ENCODE results near the gene NR2E1. TPM values are rescaled to one million over a fixed set of nuclear protein-coding genes. Genes with fewer than 3 reads are reported as not detected.

NR2E1 gene
- total RNA-seq (not detected), total RNA-seq (0 reads per million in 2 donors)

DNA sequence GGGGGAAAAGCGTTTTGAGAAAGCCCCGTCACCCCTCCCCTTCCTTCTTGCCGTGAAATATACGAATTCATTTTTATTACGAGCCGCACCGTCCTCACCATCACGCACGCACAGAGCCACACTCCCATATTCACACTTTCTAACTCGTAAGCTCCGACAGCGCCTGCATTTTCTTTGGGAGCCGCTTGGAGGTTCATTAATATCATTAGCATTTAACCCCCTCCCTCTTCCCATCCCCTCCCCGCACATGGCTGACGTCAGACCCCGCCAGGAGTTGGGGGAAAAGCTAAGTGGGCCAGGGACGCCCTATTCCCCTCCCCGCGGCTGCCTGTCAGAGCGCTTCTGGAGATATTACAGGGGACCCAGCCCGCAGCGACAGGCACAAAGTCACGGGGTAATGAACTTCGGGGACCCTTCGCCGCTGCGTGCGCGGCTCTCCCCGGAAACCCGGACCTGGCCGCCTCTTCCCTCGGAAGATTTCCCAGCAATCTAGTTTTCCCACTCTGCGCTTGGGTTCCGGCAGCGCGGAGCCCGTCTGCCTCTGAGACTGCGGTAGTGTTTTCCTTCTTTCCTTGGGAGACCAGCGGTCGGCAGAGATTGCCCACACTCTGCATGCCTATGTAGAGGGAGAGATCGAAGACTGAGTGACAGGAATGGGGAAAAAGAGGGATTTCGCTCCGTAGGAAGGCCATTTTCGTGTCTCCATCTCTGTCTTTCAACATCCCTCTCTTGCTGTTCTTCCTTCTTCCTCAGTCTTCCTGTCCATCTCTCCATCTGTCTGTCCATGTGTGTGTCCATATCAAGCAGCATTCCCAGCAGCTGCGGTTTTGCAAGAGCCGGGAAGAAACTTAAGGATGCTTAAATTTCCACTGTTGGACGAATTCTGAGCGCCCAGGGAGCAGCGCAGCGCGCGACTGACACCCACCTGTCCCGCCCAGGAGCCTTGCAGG is at the start of gene NR2E1:
Gene NR2E1 (plus strand): TSS at position 309 of the 950 bp plus-strand sequence. CDS start 744 bp downstream, outside the sequence.
- Mint-ChIP-seq H3K4me1 (peaks cover 30% of the 10 kb centered on the region), H3K27me3 (peaks cover 94% of the 10 kb centered on the region), H3K4me3 (peak within 1 kb of the TSS; percentile 72), H3K36me3 (ENCODE audit: low read depth) (no peaks in the 10 kb centered on the region), H3K27ac (no peak within 1 kb of the TSS)
- H3K9me3 ChIP-seq (ENCODE audit: control insufficient read depth, low read length, poor library complexity, severe bottlenecking): no peaks in the 10 kb centered on the region
- DNase-seq (no peak), ATAC-seq (no peak)

DNA sequence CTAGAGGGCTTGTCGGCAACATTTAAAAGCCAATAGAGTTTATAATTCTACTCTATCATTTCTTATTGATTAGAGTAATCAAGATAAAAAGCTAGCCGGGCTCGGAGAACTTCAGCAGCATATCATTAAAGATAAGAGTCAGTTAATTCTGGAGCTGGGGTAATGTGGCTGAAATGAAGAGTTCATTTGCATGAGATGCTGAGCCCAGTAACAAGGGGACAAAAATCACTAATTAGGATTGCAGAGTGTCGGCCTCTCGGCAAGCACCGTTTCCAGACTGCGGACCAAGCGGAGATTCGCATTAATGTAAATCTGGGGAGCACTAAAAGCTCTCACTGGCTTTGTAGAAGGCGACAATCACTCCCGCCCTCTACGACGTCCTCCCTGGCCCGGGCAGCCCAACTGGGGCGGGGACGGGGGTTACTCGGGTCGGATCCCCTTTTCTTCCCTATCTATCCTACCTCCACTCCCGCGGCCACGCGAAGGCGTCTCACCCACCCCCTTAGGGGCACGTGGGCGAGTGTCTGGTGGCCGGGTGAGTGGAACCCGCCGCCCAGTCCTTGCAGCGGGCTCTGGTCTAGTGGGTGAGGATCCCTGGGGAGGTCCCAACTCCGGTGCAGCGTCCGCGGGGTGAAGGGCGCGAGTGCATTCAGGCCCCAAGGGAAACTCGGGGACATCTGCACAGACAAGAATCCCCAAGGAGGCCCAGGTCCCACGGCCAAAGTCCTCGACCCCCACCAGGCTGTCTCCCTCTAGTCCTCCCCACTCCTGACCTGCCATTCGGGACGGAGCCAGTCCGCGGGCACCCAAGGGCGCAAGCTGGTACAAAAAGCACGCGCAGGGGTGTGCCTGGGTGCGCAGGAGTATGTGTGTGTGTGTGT is 49.0 kb upstream of the NR2E1 start:
- Mint-ChIP-seq H3K4me1 (peaks cover 39% of the 10 kb centered on the region), H3K27me3 (peaks cover 87% of the 10 kb centered on the region), H3K27ac (no peak overlapping the region), H3K36me3 (ENCODE audit: low read depth) (peaks cover 18% of the 10 kb centered on the region), H3K4me3 (peak overlapping the region; percentile 97)
- DNase-seq: no peak
- ATAC-seq: no peak
- no peaks in the 10 kb centered on the region for H3K9me3 ChIP-seq (ENCODE audit: control insufficient read depth, low read length, poor library complexity, severe bottlenecking)

DNA sequence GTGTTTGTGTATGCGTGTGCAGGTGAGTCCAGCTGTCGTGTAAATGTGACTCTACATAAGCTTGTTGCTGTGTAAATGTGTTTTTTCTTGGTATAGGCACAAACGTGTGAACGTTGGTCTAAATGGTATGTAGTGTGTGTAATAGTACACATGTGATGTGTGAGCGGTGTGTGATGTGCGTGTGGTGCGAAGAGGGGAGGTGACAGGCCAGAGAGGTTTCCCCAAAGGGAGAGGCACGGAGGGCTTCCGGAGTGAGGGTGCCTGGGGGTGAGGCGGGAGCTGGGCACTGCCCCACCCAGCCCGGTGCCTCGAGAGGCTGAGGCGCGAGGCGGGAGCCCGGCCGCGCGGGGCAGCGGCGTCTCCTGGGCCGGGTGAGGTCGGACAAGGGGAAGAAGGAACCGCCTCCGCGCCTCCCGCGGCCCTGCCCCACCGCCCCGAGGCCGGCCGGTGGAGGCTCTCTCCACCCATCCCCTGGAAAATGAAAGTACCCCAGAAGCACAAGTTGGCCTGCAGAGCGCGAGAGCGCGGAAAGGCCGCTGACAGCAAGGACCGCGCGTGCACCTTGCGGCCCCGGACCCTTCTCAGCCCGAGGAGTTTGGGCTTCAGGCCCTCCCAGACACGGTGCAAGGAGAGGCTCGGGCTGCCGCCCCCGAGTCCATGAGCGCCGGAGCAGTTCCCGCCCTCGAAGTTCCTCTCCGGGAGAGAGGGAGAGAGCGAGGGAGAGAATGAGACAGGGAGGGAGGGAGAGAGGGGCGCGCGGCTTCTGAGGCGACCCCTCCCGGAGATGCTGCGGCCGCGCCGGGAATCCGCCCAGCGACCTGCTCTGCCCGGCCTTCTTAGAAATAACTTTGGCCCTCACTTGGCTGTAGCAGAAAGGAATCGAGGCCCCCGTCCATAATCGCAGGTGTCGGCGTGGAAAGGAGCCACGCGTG is 48.1 kb upstream of the NR2E1 start:
- ATAC-seq: peak; percentile 47
- Mint-ChIP-seq H3K36me3 (ENCODE audit: low read depth) (peaks cover 15% of the 10 kb centered on the region), H3K4me1 (peaks cover 39% of the 10 kb centered on the region), H3K4me3 (peak overlapping the region; percentile 97), H3K27ac (no peak overlapping the region), H3K27me3 (peaks cover 86% of the 10 kb centered on the region)
- no peak for DNase-seq
- H3K9me3 ChIP-seq (ENCODE audit: control insufficient read depth, low read length, poor library complexity, severe bottlenecking): no peaks in the 10 kb centered on the region

GRCh38 chr6:108118359-108118724 is 47.5 kb upstream of the NR2E1 start:
- no peak for DNase-seq
- no peaks in the 10 kb centered on the region for H3K9me3 ChIP-seq (ENCODE audit: control insufficient read depth, low read length, poor library complexity, severe bottlenecking)
- ATAC-seq: peak; percentile 31
- H3K36me3 Mint-ChIP-seq (ENCODE audit: low read depth): peaks cover 15% of the 10 kb centered on the region
- H3K4me3 Mint-ChIP-seq: peak overlapping the region; percentile 97
- no peak overlapping the region for H3K27ac Mint-ChIP-seq
- peaks cover 40% of the 10 kb centered on the region for H3K4me1 Mint-ChIP-seq
- H3K27me3 Mint-ChIP-seq: peaks cover 86% of the 10 kb centered on the region

DNA sequence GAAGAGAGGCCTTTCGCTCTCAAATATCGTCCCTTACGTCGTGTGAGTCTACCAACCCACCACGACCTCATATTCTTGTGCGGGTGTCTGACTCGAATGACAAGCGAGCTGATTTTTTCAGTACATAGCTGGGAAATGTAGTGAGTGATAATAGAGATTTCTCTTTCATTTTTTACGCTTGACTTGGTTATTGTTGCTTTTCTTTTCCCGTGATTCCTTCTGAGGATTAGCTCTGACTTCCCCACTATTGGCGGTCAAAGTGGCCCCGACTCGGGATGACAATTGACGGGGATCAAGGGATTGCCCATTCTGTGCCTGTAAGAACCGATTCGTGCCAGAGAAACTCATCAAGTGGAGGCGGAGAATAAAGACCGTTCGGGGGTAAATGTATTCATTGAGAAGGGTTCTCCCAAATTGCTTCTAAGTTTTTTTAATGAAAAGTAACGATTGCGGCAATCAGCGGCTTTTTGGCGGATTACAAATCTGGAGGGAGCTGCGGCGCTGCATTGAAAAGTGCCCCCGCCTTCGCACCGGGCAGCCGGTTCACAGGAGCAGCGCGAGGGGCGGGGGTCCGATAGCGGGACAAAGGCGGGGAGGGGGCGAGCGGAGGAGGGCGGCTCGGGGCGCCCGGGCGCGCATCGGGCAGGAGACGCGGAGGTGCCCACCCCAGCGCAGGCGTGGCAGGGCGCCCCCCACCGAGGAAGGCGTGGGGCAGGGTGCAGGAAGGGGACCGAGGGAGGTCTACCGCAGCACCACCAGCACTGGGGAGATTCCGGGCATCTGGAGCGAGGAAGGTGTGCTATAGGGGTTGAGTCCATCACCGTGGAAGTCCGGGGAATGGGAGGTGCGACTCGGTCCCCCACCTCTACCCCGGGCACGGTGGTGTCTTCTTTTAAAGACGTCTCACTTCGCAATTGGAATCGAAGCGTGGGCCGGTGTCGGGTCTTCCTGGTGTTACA is 46.7 kb upstream of the NR2E1 start:
- Mint-ChIP-seq H3K27ac (no peak overlapping the region), H3K36me3 (ENCODE audit: low read depth) (peaks cover 12% of the 10 kb centered on the region), H3K4me3 (peak overlapping the region; percentile 92), H3K4me1 (peaks cover 34% of the 10 kb centered on the region), H3K27me3 (peaks cover 86% of the 10 kb centered on the region)
- DNase-seq (no peak), ATAC-seq (no peak)
- no peaks in the 10 kb centered on the region for H3K9me3 ChIP-seq (ENCODE audit: control insufficient read depth, low read length, poor library complexity, severe bottlenecking)

GRCh38 chr6:108119769-108120141 is 46.1 kb upstream of the NR2E1 start:
- H3K4me1 Mint-ChIP-seq: peaks cover 27% of the 10 kb centered on the region
- H3K9me3 ChIP-seq (ENCODE audit: control insufficient read depth, low read length, poor library complexity, severe bottlenecking): no peaks in the 10 kb centered on the region
- H3K4me3 Mint-ChIP-seq: peak overlapping the region; percentile 92
- no peak overlapping the region for H3K27ac Mint-ChIP-seq
- ATAC-seq: no peak
- peaks cover 86% of the 10 kb centered on the region for H3K27me3 Mint-ChIP-seq
- no peak for DNase-seq
- H3K36me3 Mint-ChIP-seq (ENCODE audit: low read depth): peaks cover 12% of the 10 kb centered on the region

GRCh38 chr6:108120311-108120710 is 45.5 kb upstream of the NR2E1 start:
- DNase-seq (no peak), ATAC-seq (no peak)
- H3K27ac Mint-ChIP-seq: no peak overlapping the region
- H3K27me3 Mint-ChIP-seq: peaks cover 86% of the 10 kb centered on the region
- H3K4me3 Mint-ChIP-seq: peak overlapping the region; percentile 25
- peaks cover 22% of the 10 kb centered on the region for H3K4me1 Mint-ChIP-seq
- no peaks in the 10 kb centered on the region for H3K9me3 ChIP-seq (ENCODE audit: control insufficient read depth, low read length, poor library complexity, severe bottlenecking)
- peaks cover 12% of the 10 kb centered on the region for H3K36me3 Mint-ChIP-seq (ENCODE audit: low read depth)

- peaks cover 12% of the 10 kb centered on the region for H3K36me3 Mint-ChIP-seq (ENCODE audit: low read depth)
- ATAC-seq: no peak
- H3K9me3 ChIP-seq (ENCODE audit: control insufficient read depth, low read length, poor library complexity, severe bottlenecking): no peaks in the 10 kb centered on the region
- H3K27me3 Mint-ChIP-seq: peaks cover 80% of the 10 kb centered on the region
- DNase-seq: no peak
- peaks cover 15% of the 10 kb centered on the region for H3K4me1 Mint-ChIP-seq
- no peak overlapping the region for H3K27ac Mint-ChIP-seq
- H3K4me3 Mint-ChIP-seq: no peak overlapping the region
Observed at GRCh38 chr6:108121612-108122011, 44.2 kb upstream of the NR2E1 start.

DNA sequence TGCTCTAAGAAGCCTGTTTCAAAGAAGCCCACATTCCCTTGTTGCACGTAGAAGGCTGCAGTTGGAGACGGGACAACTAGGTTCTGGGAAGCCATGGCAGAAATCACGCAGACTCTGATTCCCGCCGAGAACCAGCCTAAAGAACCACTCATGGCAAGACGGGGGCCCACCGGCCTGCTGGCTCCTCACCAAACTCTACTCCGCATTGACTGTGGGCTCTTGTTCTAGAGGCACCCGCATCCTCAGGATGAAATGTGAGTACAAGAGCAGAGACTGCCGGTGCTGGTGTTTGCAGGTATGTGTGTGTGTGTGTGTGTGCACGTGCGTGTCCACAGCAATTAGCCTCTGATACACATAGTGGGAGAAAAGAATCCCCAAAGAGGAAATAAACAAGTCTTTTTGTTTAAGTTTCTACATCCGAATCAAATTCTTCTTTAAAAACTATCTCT is 42.3 kb upstream of the NR2E1 start:
- no peak overlapping the region for H3K4me3 Mint-ChIP-seq
- H3K27ac Mint-ChIP-seq: no peak overlapping the region
- H3K4me1 Mint-ChIP-seq: peaks cover 8% of the 10 kb centered on the region
- peaks cover 7% of the 10 kb centered on the region for H3K36me3 Mint-ChIP-seq (ENCODE audit: low read depth)
- no peaks in the 10 kb centered on the region for H3K9me3 ChIP-seq (ENCODE audit: control insufficient read depth, low read length, poor library complexity, severe bottlenecking)
- ATAC-seq (no peak), DNase-seq (no peak)
- peaks cover 85% of the 10 kb centered on the region for H3K27me3 Mint-ChIP-seq

GRCh38 chr6:108123946-108124345 is 41.9 kb upstream of the NR2E1 start:
- ATAC-seq (no peak), DNase-seq (no peak)
- Mint-ChIP-seq H3K4me1 (peaks cover 6% of the 10 kb centered on the region), H3K27ac (no peak overlapping the region), H3K36me3 (ENCODE audit: low read depth) (peaks cover 5% of the 10 kb centered on the region), H3K4me3 (no peak overlapping the region), H3K27me3 (peaks cover 86% of the 10 kb centered on the region)
- H3K9me3 ChIP-seq (ENCODE audit: control insufficient read depth, low read length, poor library complexity, severe bottlenecking): no peaks in the 10 kb centered on the region

- Mint-ChIP-seq H3K27me3 (peaks cover 91% of the 10 kb centered on the region), H3K36me3 (ENCODE audit: low read depth) (no peaks in the 10 kb centered on the region)
Observed at GRCh38 chr6:108127056-108127455, 38.8 kb upstream of the NR2E1 start.

More at GRCh38 chr6:108127056-108127455, 38.8 kb upstream of the NR2E1 start:
- no peak overlapping the region for H3K27ac Mint-ChIP-seq
- no peaks in the 10 kb centered on the region for H3K9me3 ChIP-seq (ENCODE audit: control insufficient read depth, low read length, poor library complexity, severe bottlenecking)
- ATAC-seq (no peak), DNase-seq (no peak)
- H3K4me3 Mint-ChIP-seq: no peak overlapping the region
- H3K4me1 Mint-ChIP-seq: peaks cover 3% of the 10 kb centered on the region
